Osteoblast (primary cell): Measurements from ENCODE around the gene THRA. TPM values are rescaled to one million over a fixed set of nuclear protein-coding genes. Genes with fewer than 3 reads are reported as not detected.

Source experiments
- DNase-seq: peaks from one replicate; pipeline ENCODE4 v3.0.0; 2011; ENCODE audit warnings: low spot score, mixed read lengths; ENCODE audit not compliant: insufficient read length; ENCODE audit errors: missing footprints
- H2AFZ ChIP-seq: 2 replicates; pipeline ENCODE4 v1.6.0; 2011; ENCODE audit warnings: mild to moderate bottlenecking, low read length
- H3K27ac ChIP-seq: 2 replicates; pipeline ENCODE4 v1.5.1; 2011; ENCODE audit warnings: mild to moderate bottlenecking, low read depth, low read length, moderate library complexity
- H3K27me3 ChIP-seq: 2 replicates; pipeline ENCODE4 v1.6.0; 2012; ENCODE audit warnings: mild to moderate bottlenecking, control low read depth, inconsistent platforms, low read length, moderate library complexity; ENCODE audit not compliant: insufficient read depth
- H3K36me3 ChIP-seq: 2 replicates; pipeline ENCODE4 v1.5.1; 2011; ENCODE audit warnings: mild to moderate bottlenecking, low read length, control low read depth, moderate library complexity; ENCODE audit not compliant: insufficient read depth
- H3K4me1 ChIP-seq: 2 replicates; pipeline ENCODE4 v1.5.1; 2011; ENCODE audit warnings: mild to moderate bottlenecking, low read length, control low read depth, moderate library complexity; ENCODE audit not compliant: insufficient read depth
- H3K4me2 ChIP-seq: 2 replicates; pipeline ENCODE4 v1.6.0; 2011; ENCODE audit warnings: mild to moderate bottlenecking, low read length; ENCODE audit not compliant: insufficient read depth
- H3K4me3 ChIP-seq: fragments of 200-600 bp; sonication (generic); 3 replicates; pipeline ENCODE4 v1.5.1; 2012; ENCODE audit warnings: mild to moderate bottlenecking, low read length, inconsistent platforms; ENCODE audit not compliant: insufficient read depth
- H3K79me2 ChIP-seq: 2 replicates; pipeline ENCODE4 v1.6.0; 2012; ENCODE audit warnings: mild to moderate bottlenecking, low read length, control low read depth, inconsistent platforms; ENCODE audit not compliant: insufficient read depth
- H3K9me3 ChIP-seq: 2 replicates; pipeline ENCODE4 v1.5.1; 2011; ENCODE audit warnings: low read depth, low read length, control low read depth
- H4K20me1 ChIP-seq: 2 replicates; pipeline ENCODE4 v1.6.0; 2012; ENCODE audit warnings: mild to moderate bottlenecking, low read length, control low read depth; ENCODE audit not compliant: insufficient read depth
- CTCF ChIP-seq: IDR thresholded peaks from 2 replicates; pipeline ENCODE4 v1.5.1; 2011; ENCODE audit warnings: mild to moderate bottlenecking, low read depth, low read length, moderate library complexity; ENCODE audit errors: extremely low read depth
- total RNA-seq: library from RNA; depleted of rRNA; stranded (reverse); fragments of >200 nt; gene quantifications from 2 replicates; pipeline ENCODE4 v1.2.3, GENCODE V29; 2012

THRA gene
- total RNA-seq, 1 donor: 33.3 TPM

GRCh38 chr17:40035162-40035559 is 27.6 kb upstream of the THRA start:
- H3K27ac ChIP-seq: no peak overlapping the region
- H2AFZ ChIP-seq: no peak overlapping the region
- peaks cover 8% of the 10 kb centered on the region for H3K4me1 ChIP-seq
- no peaks in the 10 kb centered on the region for H4K20me1 ChIP-seq
- TF ChIP-seq CTCF: peak; percentile 75
- DNase-seq: peak; percentile 89
- no peaks in the 10 kb centered on the region for H3K27me3 ChIP-seq
- H3K79me2 ChIP-seq: no peaks in the 10 kb centered on the region
- no peaks in the 10 kb centered on the region for H3K9me3 ChIP-seq
- H3K4me2 ChIP-seq: no peak overlapping the region
- peaks cover 41% of the 10 kb centered on the region for H3K36me3 ChIP-seq
- H3K4me3 ChIP-seq: no peak overlapping the region

GRCh38 chr17:40038882-40039513 is 23.8 kb upstream of the THRA start:
- DNase-seq: peak; percentile 92
- Histone ChIP-seq H3K36me3 (peaks cover 15% of the 10 kb centered on the region), H3K4me3 (no peak overlapping the region), H3K4me2 (peak overlapping the region; percentile 38), H2AFZ (peak overlapping the region; percentile 47), H3K79me2 (no peaks in the 10 kb centered on the region), H3K9me3 (no peaks in the 10 kb centered on the region), H4K20me1 (no peaks in the 10 kb centered on the region), H3K4me1 (peaks cover 8% of the 10 kb centered on the region), H3K27me3 (no peaks in the 10 kb centered on the region), H3K27ac (peak overlapping the region; percentile 46)
- peak; percentile 95 for TF ChIP-seq CTCF

GRCh38 chr17:40041196-40041595 is 21.6 kb upstream of the THRA start:
- Histone ChIP-seq H3K36me3 (peaks cover 5% of the 10 kb centered on the region), H4K20me1 (no peaks in the 10 kb centered on the region), H3K4me1 (peaks cover 8% of the 10 kb centered on the region), H3K4me3 (no peak overlapping the region), H3K27ac (no peak overlapping the region), H3K9me3 (no peaks in the 10 kb centered on the region), H2AFZ (no peak overlapping the region), H3K79me2 (no peaks in the 10 kb centered on the region), H3K4me2 (no peak overlapping the region), H3K27me3 (no peaks in the 10 kb centered on the region)
- no peak for TF ChIP-seq CTCF
- no peak for DNase-seq

- TF ChIP-seq CTCF: no peak
- Histone ChIP-seq H3K27ac (no peak overlapping the region), H3K27me3 (no peaks in the 10 kb centered on the region), H2AFZ (peak overlapping the region; percentile 41), H3K9me3 (no peaks in the 10 kb centered on the region), H3K79me2 (peaks cover 14% of the 10 kb centered on the region), H4K20me1 (no peaks in the 10 kb centered on the region), H3K36me3 (peaks cover 10% of the 10 kb centered on the region), H3K4me1 (peaks cover 19% of the 10 kb centered on the region), H3K4me3 (no peak overlapping the region), H3K4me2 (no peak overlapping the region)
- no peak for DNase-seq
Observed at GRCh38 chr17:40056379-40057015, 6.3 kb upstream of the THRA start.
